ENCODE measurements around the gene ATP6V1B1. TPM values are rescaled to one million over a fixed set of nuclear protein-coding genes. Genes with fewer than 3 reads are reported as not detected.

The ATP6V1B1 gene
- total RNA-seq, 1 experiment from 2014 or later, result not detected

DNA sequence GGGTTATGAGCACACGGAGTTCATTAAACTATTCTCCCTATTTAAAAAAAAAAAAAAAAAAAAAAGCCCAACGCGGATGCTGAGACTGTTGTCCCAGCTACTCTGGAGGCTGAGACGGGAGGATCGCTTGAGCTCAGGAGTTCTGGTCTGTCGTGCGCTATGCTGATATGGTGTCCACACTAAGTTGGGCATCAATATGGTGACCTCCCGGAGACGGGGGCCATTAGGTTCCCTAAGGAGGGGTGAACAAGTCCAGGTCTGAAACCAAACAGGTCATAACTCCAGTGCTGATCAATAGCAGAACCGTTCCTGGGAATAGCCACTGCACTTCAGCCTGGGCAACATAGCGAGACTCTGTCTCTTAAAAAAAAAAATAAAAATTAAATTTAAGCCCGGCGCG, 29.8 kb downstream of the ATP6V1B1 start (continued):
- TF ChIP-seq, protein P1, sequence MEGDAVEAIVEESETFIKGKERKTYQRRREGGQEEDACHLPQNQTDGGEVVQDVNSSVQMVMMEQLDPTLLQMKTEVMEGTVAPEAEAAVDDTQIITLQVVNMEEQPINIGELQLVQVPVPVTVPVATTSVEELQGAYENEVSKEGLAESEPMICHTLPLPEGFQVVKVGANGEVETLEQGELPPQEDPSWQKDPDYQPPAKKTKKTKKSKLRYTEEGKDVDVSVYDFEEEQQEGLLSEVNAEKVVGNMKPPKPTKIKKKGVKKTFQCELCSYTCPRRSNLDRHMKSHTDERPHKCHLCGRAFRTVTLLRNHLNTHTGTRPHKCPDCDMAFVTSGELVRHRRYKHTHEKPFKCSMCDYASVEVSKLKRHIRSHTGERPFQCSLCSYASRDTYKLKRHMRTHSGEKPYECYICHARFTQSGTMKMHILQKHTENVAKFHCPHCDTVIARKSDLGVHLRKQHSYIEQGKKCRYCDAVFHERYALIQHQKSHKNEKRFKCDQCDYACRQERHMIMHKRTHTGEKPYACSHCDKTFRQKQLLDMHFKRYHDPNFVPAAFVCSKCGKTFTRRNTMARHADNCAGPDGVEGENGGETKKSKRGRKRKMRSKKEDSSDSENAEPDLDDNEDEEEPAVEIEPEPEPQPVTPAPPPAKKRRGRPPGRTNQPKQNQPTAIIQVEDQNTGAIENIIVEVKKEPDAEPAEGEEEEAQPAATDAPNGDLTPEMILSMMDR (IDR thresholded peaks at IDR 0.05), result no peak
- TF ChIP-seq ZNF232 (CRISPR knock-in tag; IDR thresholded peaks at IDR 0.05) (no peak), RORB (CRISPR knock-in tag; IDR thresholded peaks at IDR 0.05) (no peak), TEAD4 (CRISPR knock-in tag; IDR thresholded peaks at IDR 0.05) (no peak), MYBL2 (CRISPR knock-in tag; IDR thresholded peaks at IDR 0.05) (no peak), ZNF416 (CRISPR knock-in tag; IDR thresholded peaks at IDR 0.05) (no peak), ZNF138 (CRISPR knock-in tag; conservative IDR thresholded peaks at IDR 0.05) (no peak), ERG (CRISPR knock-in tag; IDR thresholded peaks at IDR 0.05) (no peak), FOXP4 (CRISPR knock-in tag; IDR thresholded peaks at IDR 0.05) (no peak), ZNF532 (CRISPR knock-in tag; IDR thresholded peaks at IDR 0.05; ENCODE audit: borderline replicate concordance) (no peak), NFATC4 (CRISPR knock-in tag; IDR thresholded peaks at IDR 0.05) (no peak), MAX (CRISPR knock-in tag; IDR thresholded peaks at IDR 0.05) (no peak), ATF6 (CRISPR knock-in tag; IDR thresholded peaks at IDR 0.05) (no peak)
- TF ChIP-seq, protein P2, sequence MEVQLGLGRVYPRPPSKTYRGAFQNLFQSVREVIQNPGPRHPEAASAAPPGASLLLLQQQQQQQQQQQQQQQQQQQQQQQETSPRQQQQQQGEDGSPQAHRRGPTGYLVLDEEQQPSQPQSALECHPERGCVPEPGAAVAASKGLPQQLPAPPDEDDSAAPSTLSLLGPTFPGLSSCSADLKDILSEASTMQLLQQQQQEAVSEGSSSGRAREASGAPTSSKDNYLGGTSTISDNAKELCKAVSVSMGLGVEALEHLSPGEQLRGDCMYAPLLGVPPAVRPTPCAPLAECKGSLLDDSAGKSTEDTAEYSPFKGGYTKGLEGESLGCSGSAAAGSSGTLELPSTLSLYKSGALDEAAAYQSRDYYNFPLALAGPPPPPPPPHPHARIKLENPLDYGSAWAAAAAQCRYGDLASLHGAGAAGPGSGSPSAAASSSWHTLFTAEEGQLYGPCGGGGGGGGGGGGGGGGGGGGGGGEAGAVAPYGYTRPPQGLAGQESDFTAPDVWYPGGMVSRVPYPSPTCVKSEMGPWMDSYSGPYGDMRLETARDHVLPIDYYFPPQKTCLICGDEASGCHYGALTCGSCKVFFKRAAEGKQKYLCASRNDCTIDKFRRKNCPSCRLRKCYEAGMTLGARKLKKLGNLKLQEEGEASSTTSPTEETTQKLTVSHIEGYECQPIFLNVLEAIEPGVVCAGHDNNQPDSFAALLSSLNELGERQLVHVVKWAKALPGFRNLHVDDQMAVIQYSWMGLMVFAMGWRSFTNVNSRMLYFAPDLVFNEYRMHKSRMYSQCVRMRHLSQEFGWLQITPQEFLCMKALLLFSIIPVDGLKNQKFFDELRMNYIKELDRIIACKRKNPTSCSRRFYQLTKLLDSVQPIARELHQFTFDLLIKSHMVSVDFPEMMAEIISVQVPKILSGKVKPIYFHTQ (CRISPR knock-in tag; IDR thresholded peaks at IDR 0.05), result no peak
